Measurements from ENCODE around the gene FGFBP2.
"Not testable (repeated sequence)": the region's sequence is repeated elsewhere in the genome, so short reads cannot be mapped to it uniquely, and the experiment has no call there.

Gene FGFBP2

DNA sequence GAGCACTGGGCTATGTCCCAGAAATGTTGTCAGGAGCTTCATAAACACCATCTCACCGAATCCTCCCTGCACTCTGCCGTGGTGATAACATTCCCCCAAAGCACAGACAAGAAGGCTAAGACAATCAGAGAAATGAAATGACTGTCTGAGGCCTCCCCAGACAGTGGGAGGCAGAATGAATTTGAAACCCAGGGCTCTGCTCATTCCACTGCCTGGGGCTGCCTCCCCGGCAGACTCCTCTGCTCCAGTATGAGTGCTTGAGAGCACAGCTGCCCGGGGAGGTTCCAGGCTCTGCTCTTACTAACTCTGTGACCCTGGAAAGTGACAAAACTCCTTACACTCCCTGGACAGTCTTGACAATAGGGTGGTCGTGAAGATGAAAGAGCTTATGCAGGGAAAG lies 34.1 kb downstream of the FGFBP2 start:
- Histone ChIP-seq H3K36me3 (ENCODE audit: control insufficient read depth, insufficient read depth, low read length) (no peaks in the 10 kb centered on the region), H3K4me1 (ENCODE audit: control insufficient read depth, insufficient read depth, low read length) (no peaks in the 10 kb centered on the region), H3K9me3 (ENCODE audit: control insufficient read depth, insufficient read depth, low read length) (no peaks in the 10 kb centered on the region), H3K9ac (ENCODE audit: low read depth, low read length) (no peak overlapping the region), H3K27ac (ENCODE audit: low read depth, low read length) (no peak overlapping the region), H3K27me3 (ENCODE audit: control insufficient read depth, insufficient read depth, low read length) (no peaks in the 10 kb centered on the region), H3K4me3 (ENCODE audit: low read depth, low read length) (no peak overlapping the region)

- Histone ChIP-seq H3K27ac (ENCODE audit: low read depth, low read length) (no peak overlapping the region), H3K9ac (ENCODE audit: low read depth, low read length) (no peak overlapping the region), H3K27me3 (ENCODE audit: control insufficient read depth, insufficient read depth, low read length) (no peaks in the 10 kb centered on the region), H3K4me1 (ENCODE audit: control insufficient read depth, insufficient read depth, low read length) (no peaks in the 10 kb centered on the region), H3K36me3 (ENCODE audit: control insufficient read depth, insufficient read depth, low read length) (no peaks in the 10 kb centered on the region), H3K9me3 (ENCODE audit: control insufficient read depth, insufficient read depth, low read length) (no peaks in the 10 kb centered on the region), H3K4me3 (ENCODE audit: low read depth, low read length) (no peak overlapping the region)
These were observed 36.5 kb downstream of the FGFBP2 start for GRCh38 chr4:15926486-15926885.

- H3K9ac ChIP-seq (ENCODE audit: low read depth, low read length), result no peak overlapping the region
- H3K4me3 ChIP-seq (ENCODE audit: low read depth, low read length), result no peak overlapping the region
- H3K27ac ChIP-seq (ENCODE audit: low read depth, low read length), result no peak overlapping the region
- no peaks in the 10 kb centered on the region for H3K9me3 ChIP-seq (ENCODE audit: control insufficient read depth, insufficient read depth, low read length)
- no peaks in the 10 kb centered on the region for H3K36me3 ChIP-seq (ENCODE audit: control insufficient read depth, insufficient read depth, low read length)
- no peaks in the 10 kb centered on the region for H3K27me3 ChIP-seq (ENCODE audit: control insufficient read depth, insufficient read depth, low read length)
- H3K4me1 ChIP-seq (ENCODE audit: control insufficient read depth, insufficient read depth, low read length), result no peaks in the 10 kb centered on the region
These were observed 37.1 kb downstream of the FGFBP2 start for GRCh38 chr4:15925830-15926229.

DNA sequence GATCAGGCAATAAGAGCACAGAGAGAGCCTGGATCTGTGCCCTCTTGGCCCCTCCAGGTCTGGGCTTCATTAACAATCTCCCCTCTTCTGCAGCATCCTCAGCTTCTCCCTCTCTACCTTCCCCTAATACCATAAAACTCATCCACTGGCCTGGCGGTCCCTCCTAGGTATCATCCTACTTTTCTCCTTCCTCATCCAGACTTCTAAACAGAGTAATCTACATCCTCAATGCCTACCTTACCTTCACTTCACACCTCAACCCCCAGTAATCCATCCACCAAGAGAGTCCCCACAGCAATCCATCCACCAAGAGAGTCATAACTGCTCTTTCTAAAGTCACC lies 41.4 kb downstream of the FGFBP2 start:
- H3K4me1 ChIP-seq (ENCODE audit: control insufficient read depth, insufficient read depth, low read length), result no peaks in the 10 kb centered on the region
- H3K9ac ChIP-seq (ENCODE audit: low read depth, low read length), result no peak overlapping the region
- no peaks in the 10 kb centered on the region for H3K36me3 ChIP-seq (ENCODE audit: control insufficient read depth, insufficient read depth, low read length)
- no peak overlapping the region for H3K4me3 ChIP-seq (ENCODE audit: low read depth, low read length)
- no peaks in the 10 kb centered on the region for H3K27me3 ChIP-seq (ENCODE audit: control insufficient read depth, insufficient read depth, low read length)
- H3K9me3 ChIP-seq (ENCODE audit: control insufficient read depth, insufficient read depth, low read length), result no peaks in the 10 kb centered on the region; the same call in 1 of the 2 replicates
- no peak overlapping the region for H3K27ac ChIP-seq (ENCODE audit: low read depth, low read length)

DNA sequence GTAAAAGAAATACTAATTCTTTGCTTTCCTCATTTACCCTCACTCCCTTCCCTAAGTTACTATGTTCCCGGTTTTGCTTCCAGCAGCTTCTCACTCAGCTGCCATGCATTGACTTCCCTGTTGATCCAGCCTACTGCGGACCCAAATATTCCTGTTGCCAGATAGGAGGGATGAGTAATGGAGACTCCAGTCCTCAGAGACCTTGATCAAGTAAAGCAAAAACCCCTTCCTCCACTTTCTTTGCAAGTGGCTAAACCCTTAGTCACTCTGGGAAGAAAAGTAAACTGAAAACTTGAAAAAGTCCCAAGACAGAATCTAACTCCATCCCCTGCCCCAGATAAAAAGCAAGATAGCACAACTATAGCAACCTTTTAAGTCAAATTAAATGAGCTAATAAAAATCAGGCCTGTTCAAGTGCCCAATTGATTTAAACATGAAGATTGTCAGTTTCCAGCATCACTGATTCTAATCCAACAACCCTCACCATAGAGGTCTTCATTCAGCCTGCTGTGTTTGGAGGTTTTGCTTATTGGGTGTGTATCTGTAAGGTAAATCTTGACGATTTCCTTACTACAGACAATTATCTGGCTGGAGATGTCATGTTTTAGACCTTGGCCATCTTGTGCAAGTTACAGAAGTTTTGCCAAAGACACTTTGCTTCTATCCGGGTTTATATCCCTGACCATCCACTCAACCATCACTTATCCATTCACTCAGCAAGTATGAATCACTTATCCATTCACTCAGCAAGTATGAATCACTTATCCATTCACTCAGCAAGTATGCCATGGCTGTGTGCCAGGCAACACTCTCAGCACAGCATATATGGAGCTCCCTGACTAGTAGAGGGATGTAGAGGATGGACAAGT lies 42.0 kb downstream of the FGFBP2 start:
- H3K4me3 ChIP-seq (ENCODE audit: low read depth, low read length), result no peak overlapping the region
- no peaks in the 10 kb centered on the region; the same call in 1 of the 2 replicates for H3K9me3 ChIP-seq (ENCODE audit: control insufficient read depth, insufficient read depth, low read length)
- H3K4me1 ChIP-seq (ENCODE audit: control insufficient read depth, insufficient read depth, low read length), result no peaks in the 10 kb centered on the region
- H3K27ac ChIP-seq (ENCODE audit: low read depth, low read length), result no peak overlapping the region
- H3K36me3 ChIP-seq (ENCODE audit: control insufficient read depth, insufficient read depth, low read length), result no peaks in the 10 kb centered on the region
- no peaks in the 10 kb centered on the region for H3K27me3 ChIP-seq (ENCODE audit: control insufficient read depth, insufficient read depth, low read length)
- no peak overlapping the region for H3K9ac ChIP-seq (ENCODE audit: low read depth, low read length)

GRCh38 chr4:15918484-15919129 lies 44.4 kb downstream of the FGFBP2 start:
- Histone ChIP-seq H3K27ac (ENCODE audit: low read depth, low read length) (no peak overlapping the region), H3K36me3 (ENCODE audit: control insufficient read depth, insufficient read depth, low read length) (no peaks in the 10 kb centered on the region), H3K9me3 (ENCODE audit: control insufficient read depth, insufficient read depth, low read length) (peaks cover 3% of the 10 kb centered on the region; the same call in 1 of the 2 replicates), H3K27me3 (ENCODE audit: control insufficient read depth, insufficient read depth, low read length) (no peaks in the 10 kb centered on the region), H3K9ac (ENCODE audit: low read depth, low read length) (no peak overlapping the region), H3K4me1 (ENCODE audit: control insufficient read depth, insufficient read depth, low read length) (no peaks in the 10 kb centered on the region), H3K4me3 (ENCODE audit: low read depth, low read length) (no peak overlapping the region)

DNA sequence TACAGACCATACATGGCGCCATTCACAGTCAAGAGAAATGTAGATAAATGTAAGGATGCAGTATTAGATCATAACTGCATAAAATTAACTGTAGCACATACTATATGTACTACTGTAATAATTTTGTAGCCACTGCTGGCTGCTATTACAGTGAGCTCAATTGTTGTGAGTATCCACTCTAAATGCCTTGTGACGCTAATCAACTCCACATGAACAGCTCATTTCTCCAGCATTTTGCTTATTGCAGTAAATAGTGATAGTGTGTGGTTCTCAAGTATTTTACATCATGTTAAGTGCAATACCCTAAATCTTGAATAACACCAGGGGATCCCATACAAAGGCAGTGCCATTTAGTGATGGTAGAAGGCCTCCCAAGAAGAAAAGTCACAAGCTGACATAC lies 45.7 kb downstream of the FGFBP2 start:
- Histone ChIP-seq H3K4me1 (ENCODE audit: control insufficient read depth, insufficient read depth, low read length) (no peaks in the 10 kb centered on the region), H3K27me3 (ENCODE audit: control insufficient read depth, insufficient read depth, low read length) (no peaks in the 10 kb centered on the region), H3K27ac (ENCODE audit: low read depth, low read length) (no peak overlapping the region), H3K9me3 (ENCODE audit: control insufficient read depth, insufficient read depth, low read length) (peaks cover 3% of the 10 kb centered on the region; the same call in 1 of the 2 replicates), H3K36me3 (ENCODE audit: control insufficient read depth, insufficient read depth, low read length) (no peaks in the 10 kb centered on the region), H3K4me3 (ENCODE audit: low read depth, low read length) (no peak overlapping the region), H3K9ac (ENCODE audit: low read depth, low read length) (no peak overlapping the region)

- not testable (repeated sequence) for H3K36me3 ChIP-seq (ENCODE audit: control insufficient read depth, insufficient read depth, low read length); H3K9me3 ChIP-seq (ENCODE audit: control insufficient read depth, insufficient read depth, low read length); H3K9ac ChIP-seq (ENCODE audit: low read depth, low read length); H3K4me3 ChIP-seq (ENCODE audit: low read depth, low read length); H3K27me3 ChIP-seq (ENCODE audit: control insufficient read depth, insufficient read depth, low read length); H3K27ac ChIP-seq (ENCODE audit: low read depth, low read length); H3K4me1 ChIP-seq (ENCODE audit: control insufficient read depth, insufficient read depth, low read length)
These were observed 46.6 kb downstream of the FGFBP2 start for GRCh38 chr4:15916358-15916757.

- H3K9ac ChIP-seq (ENCODE audit: low read depth, low read length), result no peak overlapping the region
- peaks cover 3% of the 10 kb centered on the region; the same call in 1 of the 2 replicates for H3K9me3 ChIP-seq (ENCODE audit: control insufficient read depth, insufficient read depth, low read length)
- no peaks in the 10 kb centered on the region for H3K4me1 ChIP-seq (ENCODE audit: control insufficient read depth, insufficient read depth, low read length)
- H3K27me3 ChIP-seq (ENCODE audit: control insufficient read depth, insufficient read depth, low read length), result no peaks in the 10 kb centered on the region
- H3K4me3 ChIP-seq (ENCODE audit: low read depth, low read length), result no peak overlapping the region
- no peaks in the 10 kb centered on the region for H3K36me3 ChIP-seq (ENCODE audit: control insufficient read depth, insufficient read depth, low read length)
- H3K27ac ChIP-seq (ENCODE audit: low read depth, low read length), result no peak overlapping the region
These were observed 48.2 kb downstream of the FGFBP2 start for GRCh38 chr4:15914736-15915135.

GRCh38 chr4:15914291-15914690 lies 48.7 kb downstream of the FGFBP2 start:
- Histone ChIP-seq H3K9ac (ENCODE audit: low read depth, low read length) (no peak overlapping the region), H3K27ac (ENCODE audit: low read depth, low read length) (no peak overlapping the region), H3K4me3 (ENCODE audit: low read depth, low read length) (no peak overlapping the region), H3K36me3 (ENCODE audit: control insufficient read depth, insufficient read depth, low read length) (no peaks in the 10 kb centered on the region), H3K27me3 (ENCODE audit: control insufficient read depth, insufficient read depth, low read length) (no peaks in the 10 kb centered on the region), H3K4me1 (ENCODE audit: control insufficient read depth, insufficient read depth, low read length) (no peaks in the 10 kb centered on the region), H3K9me3 (ENCODE audit: control insufficient read depth, insufficient read depth, low read length) (peaks cover 3% of the 10 kb centered on the region; the same call in 1 of the 2 replicates)

GRCh38 chr4:15913631-15913970 lies 49.4 kb downstream of the FGFBP2 start:
- no peak overlapping the region for H3K4me3 ChIP-seq (ENCODE audit: low read depth, low read length)
- H3K27me3 ChIP-seq (ENCODE audit: control insufficient read depth, insufficient read depth, low read length), result no peaks in the 10 kb centered on the region
- H3K9ac ChIP-seq (ENCODE audit: low read depth, low read length), result no peak overlapping the region
- peaks cover 3% of the 10 kb centered on the region; the same call in 1 of the 2 replicates for H3K9me3 ChIP-seq (ENCODE audit: control insufficient read depth, insufficient read depth, low read length)
- H3K27ac ChIP-seq (ENCODE audit: low read depth, low read length), result no peak overlapping the region
- H3K36me3 ChIP-seq (ENCODE audit: control insufficient read depth, insufficient read depth, low read length), result no peaks in the 10 kb centered on the region
- H3K4me1 ChIP-seq (ENCODE audit: control insufficient read depth, insufficient read depth, low read length), result no peaks in the 10 kb centered on the region
